HepG2 (cell line): Measurements from ENCODE around the gene GGA3. TPM values are rescaled to one million over a fixed set of nuclear protein-coding genes. Genes with fewer than 3 reads are reported as not detected.

ENCODE experiments used
- ATAC-seq: fragments of 200-7000 bp; cut with Tn5 transposase; 3 replicates; pipeline ENCODE4 v1.9.1; 2020; ENCODE audit warnings: mild to moderate bottlenecking, moderate library complexity
- BruUV-seq: library from RNA; stranded (reverse); fragments of 400-500 nt; replicated peaks from 2 replicates; lab custom pipeline; 2021; lab: Mats Ljungman, UMichigan
- CTCF ChIA-PET: fragments of 300-600 bp; formaldehyde crosslinking; extraction: SDS; loops from one replicate; lab custom pipeline; 2021; ENCODE audit warnings: low total read pairs, inconsistent platforms, low intra/inter-chr PET ratio; lab: Yijun Ruan, JAX
- POLR2A ChIA-PET: fragments of 350-600 bp; sonication (Branson Sonifier 250); formaldehyde crosslinking; loops from one replicate; lab custom pipeline; 2020; ENCODE audit warnings: antibody characterized with exemption, inconsistent platforms; lab: Yijun Ruan, JAX
- DNase-seq: peaks from one replicate; pipeline ENCODE4 v3.0.0-alpha.2; 2015; ENCODE audit warnings: low spot score
- FAIRE-seq: peaks from 3 replicates; lab custom pipeline; 2011; peaks lifted over from hg19 to GRCh38; lab: Jason Lieb, UNC
- H2AFZ ChIP-seq: one replicate; pipeline ENCODE4 v1.6.1; 2011; ENCODE audit warnings: low read length, inconsistent platforms
- H3K27ac ChIP-seq: fragments of 300-600 bp; 3 replicates; pipeline ENCODE4 v1.8.0; 2011; ENCODE audit warnings: mixed run types, mild to moderate bottlenecking, mixed read lengths, low read length, inconsistent platforms; ENCODE audit not compliant: insufficient read depth; ENCODE audit errors: extremely low read length
- H3K27me3 ChIP-seq, 2 experiments: fragments of 200-600 bp in 1 of 2; 2 replicates in 1 of 2; 3 replicates in 1 of 2; pipeline versions ENCODE4 v1.6.0 to v1.8.0; 2011; ENCODE audit warnings: low read length in 2 of 2, mild to moderate bottlenecking in 2 of 2, moderate library complexity in 2 of 2, inconsistent platforms in 1 of 2; ENCODE audit not compliant: insufficient read depth in 2 of 2, control insufficient read depth in 1 of 2
- H3K36me3 ChIP-seq, 2 experiments: fragments of 200-600 bp in 1 of 2; replicated peaks in 1 of 2; 2 replicates in 1 of 2; 3 replicates in 1 of 2; pipeline versions ENCODE4 v1.5.1 to v1.8.0; 2011; ENCODE audit warnings: low read length in 2 of 2, inconsistent platforms in 1 of 2; ENCODE audit not compliant: insufficient read depth in 2 of 2, control insufficient read depth in 1 of 2
- H3K4me1 ChIP-seq: 2 replicates; pipeline ENCODE4 v1.5.1; 2012; ENCODE audit warnings: low read length, inconsistent platforms; ENCODE audit not compliant: insufficient read depth
- H3K4me2 ChIP-seq: 2 replicates; pipeline ENCODE4 v1.6.0; 2011; ENCODE audit warnings: low read depth, low read length, inconsistent platforms
- H3K4me3 ChIP-seq, 3 experiments: fragments of 200-600 bp in 1 of 3; sonication (generic), shearing (Covaris generic) in 1 of 3; replicated peaks in 1 of 3; 2 replicates each; pipeline ENCODE4 v1.5.1; 2011 to 2016; ENCODE audit warnings: low read length in 3 of 3, inconsistent platforms in 2 of 3, low read depth in 2 of 3, mild to moderate bottlenecking in 2 of 3, control low read depth in 1 of 3, mixed read lengths in 1 of 3; ENCODE audit not compliant: insufficient read depth in 1 of 3
- H3K79me2 ChIP-seq: one replicate; pipeline ENCODE4 v1.6.1; 2011; ENCODE audit warnings: low read length, inconsistent platforms; ENCODE audit not compliant: insufficient read depth
- H3K9ac ChIP-seq: 2 replicates; pipeline ENCODE4 v1.6.0; 2011; ENCODE audit warnings: mild to moderate bottlenecking, low read depth, low read length, inconsistent platforms; ENCODE audit not compliant: insufficient read depth
- H3K9me3 ChIP-seq: 2 replicates; pipeline ENCODE4 v1.5.1; 2012; ENCODE audit warnings: mild to moderate bottlenecking, low read length
- H4K20me1 ChIP-seq: 2 replicates; pipeline ENCODE4 v1.6.0; 2011; ENCODE audit warnings: inconsistent platforms, mild to moderate bottlenecking, low read length, moderate library complexity; ENCODE audit not compliant: insufficient read depth
- NFKB2 ChIP-seq: sonication (generic); formaldehyde crosslinking; IDR thresholded peaks from 2 replicates; pipeline ENCODE4 v1.4.0; 2020; ENCODE audit warnings: missing genetic modification reagents, borderline replicate concordance
- POLR2A ChIP-seq, 2 experiments: IDR thresholded peaks; 2 replicates each; pipeline ENCODE4 v1.6.1; 2011; ENCODE audit warnings: low read depth in 2 of 2, low read length in 2 of 2, mild to moderate bottlenecking in 1 of 2, moderate library complexity in 1 of 2; ENCODE audit not compliant: insufficient read depth in 1 of 2
- RBM22 ChIP-seq: fragments of 200-400 bp; formaldehyde crosslinking; optimal IDR thresholded peaks from 2 replicates; pipeline ENCODE3; 2017; ENCODE audit warnings: mild to moderate bottlenecking, low read length, moderate library complexity
- RELA ChIP-seq: sonication (generic); formaldehyde crosslinking; IDR thresholded peaks from 2 replicates; pipeline ENCODE4 v1.4.0; 2020; ENCODE audit warnings: missing genetic modification reagents
- WGBS: methylation state at CpG from one replicate; pipeline ENCODE4 v1.1.6; 2017; ENCODE audit warnings: low lambda C conversion rate; 5-methylcytosine and 5-hydroxymethylcytosine counted together
- in situ Hi-C: cut with HindIII; loops from 2 replicates; pipeline ENCODE4 v1.10.0; 2017; ENCODE audit warnings: low pct_unique_long_range_greater_than_20kb; ENCODE audit not compliant: extremely low pct_ligation_motif_present
- intact Hi-C: fragments of 100-400 bp; cut with micrococcal nuclease; formaldehyde crosslinking; loops from one replicate; pipeline ENCODE4 v1.10.0; 2022; ENCODE audit not compliant: unreplicated experiment
- polyA plus RNA-seq, 8 experiments: library from polyadenylated mRNA; depleted of rRNA in 3 of 8; stranded (reverse) in 7 of 8; unstranded in 1 of 8; fragments of >200 nt; fragmentation: Illumina TruSeq in 4 of 8; extraction: Trizol in 4 of 8; gene quantifications; 2 replicates each; pipeline versions ENCODE4 v1.2.1 to v1.2.3, GENCODE V29; 2011 to 2016; ENCODE audit warnings: low read depth in 4 of 8, missing spikeins in 1 of 8, mixed read lengths in 1 of 8; ENCODE audit not compliant: insufficient read depth in 1 of 8
- total RNA-seq, 5 experiments: library from RNA; depleted of rRNA; stranded (reverse); fragments of >200 nt; fragmentation: Illumina TruSeq; extraction: Trizol; gene quantifications; 2 replicates each; pipeline ENCODE4 v1.2.3, GENCODE V29; 2016; ENCODE audit warnings: low read depth in 1 of 5

GGA3 gene
- total and polyA plus RNA-seq, 2 of the 13 experiments (the other 11 are each of a cell fraction or from before 2014, with no cell fraction given), result 28.4 to 43.7 TPM

- Histone ChIP-seq H2AFZ (no peak overlapping the region), H3K27me3 (no peaks in the 10 kb centered on the region), H3K4me3 (no peak overlapping the region), H3K9ac (no peak overlapping the region), H3K79me2 (no peaks in the 10 kb centered on the region), H3K27ac (no peak overlapping the region), H4K20me1 (no peaks in the 10 kb centered on the region), H3K9me3 (no peaks in the 10 kb centered on the region)
- ChIA-PET CTCF (interaction anchor here (1.9 kb wide), 1 partner anchor 171 kb away, joined by 13 read pairs; no protein-coding TSS in a partner anchor), POLR2A (no interaction called here)
- 98% methylated on average over 9 of the region's 9 CpGs for WGBS
- no peak for DNase-seq
- BruUV-seq, result no TSS peak
- no peak for ATAC-seq
- in situ Hi-C loops, result no loop called here
- intact Hi-C loops, result no loop called here
- FAIRE-seq, result no peak
- TF ChIP-seq RBM22 (peak; percentile 38), RELA (CRISPR knock-in tag) (no peak)
- TF ChIP-seq, all 625 proteins: peak for 1
- Histone ChIP-seq H3K36me3 (peaks cover 82 to 94% of the 10 kb centered on the region in 2 experiments), H3K4me2 (no peak overlapping the region), H3K4me1 (no peaks in the 10 kb centered on the region)
Observed at GRCh38 chr17:75241502-75241901, 19.9 kb downstream of the GGA3 start.

- FAIRE-seq (no peak), ATAC-seq (no peak), DNase-seq (no peak)
- no peak overlapping the region for H2AFZ ChIP-seq
- H3K4me2 ChIP-seq, result no peak overlapping the region
- no peaks in the 10 kb centered on the region for H3K9me3 ChIP-seq
- ChIA-PET POLR2A (interaction anchor here (1.1 kb wide), 1 partner anchor 20 kb away, joined by 10 read pairs; the partner anchor contains the start of genes GGA3 and MRPS7), CTCF (interaction anchor here (1.9 kb wide), 1 partner anchor 172 kb away, joined by 13 read pairs; no protein-coding TSS in a partner anchor)
- intact Hi-C loops (no loop called here), in situ Hi-C loops (no loop called here)
- TF ChIP-seq POLR2A (IDR thresholded peaks at IDR 0.05; ENCODE audit: insufficient read depth in 1 of 2, low read depth in 2 of 2, low read length in 2 of 2) (peak in 1 of 2 experiments; percentile 29; a peak in 1 of 4 replicates), NFKB2 (no peak)
- no peaks in the 10 kb centered on the region for H3K27me3 ChIP-seq
- WGBS, result 96% methylated on average over 6 of the region's 7 CpGs
- H3K9ac ChIP-seq, result no peak overlapping the region
- no TSS peak for BruUV-seq
- H3K4me1 ChIP-seq, result no peaks in the 10 kb centered on the region
- no peak overlapping the region for H3K27ac ChIP-seq
- peaks cover 78 to 94% of the 10 kb centered on the region in 2 experiments for H3K36me3 ChIP-seq
- no peaks in the 10 kb centered on the region for H3K79me2 ChIP-seq
- no peaks in the 10 kb centered on the region for H4K20me1 ChIP-seq
- H3K4me3 ChIP-seq, result no peak overlapping the region
Observed at GRCh38 chr17:75241143-75241430, 20.3 kb downstream of the GGA3 start.
